Endothelial cell of hepatic sinusoid (primary cell): ENCODE measurements around the gene SPINK2.

Experiments used
- in situ Hi-C: cut with HindIII; loops from 2 replicates; pipeline ENCODE4 v1.10.0; 2017; ENCODE audit warnings: low sequenced_read_pairs

SPINK2 gene

GRCh38 chr4:56821381-56822243 is at the start of gene SPINK2:
Gene SPINK2, minus strand, starts transcription at chr4:56821701. Its CDS starts 39 bp downstream, at chr4:56821662.
- in situ Hi-C loops: no loop called here

- in situ Hi-C loops: no loop called here
These were observed 49.4 kb upstream of the SPINK2 start for GRCh38 chr4:56870946-56871345.

GRCh38 chr4:56863441-56864139 is 42.1 kb upstream of the SPINK2 start:
- in situ Hi-C loops: no loop called here

- in situ Hi-C loops: no loop called here
These were observed 39.9 kb upstream of the SPINK2 start for GRCh38 chr4:56861360-56861759.

GRCh38 chr4:56860781-56861180 is 39.3 kb upstream of the SPINK2 start:
- in situ Hi-C loops: no loop called here

GRCh38 chr4:56859841-56860240 is 38.3 kb upstream of the SPINK2 start:
- in situ Hi-C loops: no loop called here

- in situ Hi-C loops: no loop called here
These were observed 36.3 kb upstream of the SPINK2 start for GRCh38 chr4:56857601-56858309.

GRCh38 chr4:56856656-56857055 is 35.2 kb upstream of the SPINK2 start:
- in situ Hi-C loops: no loop called here

- in situ Hi-C loops: no loop called here
These were observed 29.4 kb upstream of the SPINK2 start for GRCh38 chr4:56850910-56851309.

- in situ Hi-C loops: no loop called here
These were observed 23.5 kb upstream of the SPINK2 start for GRCh38 chr4:56844802-56845580.

GRCh38 chr4:56843421-56843899 is 22.0 kb upstream of the SPINK2 start:
- in situ Hi-C loops: no loop called here

GRCh38 chr4:56840559-56840958 is 19.1 kb upstream of the SPINK2 start:
- in situ Hi-C loops: no loop called here

- in situ Hi-C loops: no loop called here
These were observed 7.5 kb upstream of the SPINK2 start for GRCh38 chr4:56828784-56829535.

GRCh38 chr4:56823933-56824600 is 2.6 kb upstream of the SPINK2 start:
- in situ Hi-C loops: no loop called here

GRCh38 chr4:56818797-56819196 is 2.7 kb downstream of the SPINK2 start:
- in situ Hi-C loops: no loop called here

- in situ Hi-C loops: no loop called here
These were observed 3.5 kb downstream of the SPINK2 start for GRCh38 chr4:56817840-56818491.

- in situ Hi-C loops: no loop called here
These were observed 14.8 kb downstream of the SPINK2 start for GRCh38 chr4:56806666-56807065.

GRCh38 chr4:56804551-56804950 is 16.9 kb downstream of the SPINK2 start:
- in situ Hi-C loops: no loop called here

GRCh38 chr4:56803471-56803870 is 18.0 kb downstream of the SPINK2 start:
- in situ Hi-C loops: no loop called here
